Peyer's patch (tissue), 4 donors: ENCODE results near the gene BICD2.

ENCODE experiments used
- POLR2A ChIP-seq, 2 donors: fragments of 450-650 bp; IDR thresholded peaks; one replicate each; pipeline ENCODE4 v1.5.1; 2017; ENCODE audit warnings: antibody characterized with exemption in 2 of 2, mild to moderate bottlenecking in 2 of 2, moderate library complexity in 2 of 2
- TF ChIP-seq, protein P1 (sequence below), 6 experiments: fragments of 450-650 bp in 4 of 6; fragments of 200-600 bp in 2 of 6; sonication (generic) in 1 of 6; IDR thresholded peaks; one replicate each; pipeline ENCODE4 v1.5.1; 2017 to 2019; ENCODE audit warnings: antibody characterized with exemption in 6 of 6, mild to moderate bottlenecking in 3 of 6, moderate library complexity in 1 of 6

DNA sequence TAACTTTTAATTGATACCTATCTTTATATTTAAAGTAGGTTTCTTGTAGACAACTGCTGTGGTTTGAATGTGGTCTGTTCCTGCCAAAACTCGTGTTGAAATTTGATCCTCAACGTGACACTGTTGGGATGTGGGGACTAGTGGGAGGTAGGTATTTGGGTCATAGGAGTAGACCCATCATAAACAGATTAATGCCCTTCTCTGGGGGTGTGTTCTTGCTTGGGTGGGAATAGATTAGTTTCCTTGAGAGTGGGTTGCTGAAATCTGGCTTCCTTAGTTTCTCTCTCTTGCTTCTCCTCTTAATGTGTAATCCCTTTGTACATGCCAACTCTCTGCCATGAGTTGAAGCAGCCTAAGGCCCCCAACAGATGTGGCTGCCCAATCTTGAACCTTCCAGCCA, 60.1 kb downstream of the BICD2 start:
- TF ChIP-seq, protein P1, sequence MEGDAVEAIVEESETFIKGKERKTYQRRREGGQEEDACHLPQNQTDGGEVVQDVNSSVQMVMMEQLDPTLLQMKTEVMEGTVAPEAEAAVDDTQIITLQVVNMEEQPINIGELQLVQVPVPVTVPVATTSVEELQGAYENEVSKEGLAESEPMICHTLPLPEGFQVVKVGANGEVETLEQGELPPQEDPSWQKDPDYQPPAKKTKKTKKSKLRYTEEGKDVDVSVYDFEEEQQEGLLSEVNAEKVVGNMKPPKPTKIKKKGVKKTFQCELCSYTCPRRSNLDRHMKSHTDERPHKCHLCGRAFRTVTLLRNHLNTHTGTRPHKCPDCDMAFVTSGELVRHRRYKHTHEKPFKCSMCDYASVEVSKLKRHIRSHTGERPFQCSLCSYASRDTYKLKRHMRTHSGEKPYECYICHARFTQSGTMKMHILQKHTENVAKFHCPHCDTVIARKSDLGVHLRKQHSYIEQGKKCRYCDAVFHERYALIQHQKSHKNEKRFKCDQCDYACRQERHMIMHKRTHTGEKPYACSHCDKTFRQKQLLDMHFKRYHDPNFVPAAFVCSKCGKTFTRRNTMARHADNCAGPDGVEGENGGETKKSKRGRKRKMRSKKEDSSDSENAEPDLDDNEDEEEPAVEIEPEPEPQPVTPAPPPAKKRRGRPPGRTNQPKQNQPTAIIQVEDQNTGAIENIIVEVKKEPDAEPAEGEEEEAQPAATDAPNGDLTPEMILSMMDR (IDR thresholded peaks at IDR 0.05), result no peak
- TF ChIP-seq POLR2A (IDR thresholded peaks at IDR 0.05), result no peak
